Measurements from ENCODE around the gene CDK4.

Gene CDK4

GRCh38 chr12:57771873-57772428 is 19.8 kb upstream of the CDK4 start, which contains the start of gene METTL1:
Gene METTL1, minus strand, starts transcription at chr12:57772105. Its CDS starts 22 bp downstream, at chr12:57772083.
- DNase-seq (ENCODE audit: low spot score) = peak; percentile 86

DNA sequence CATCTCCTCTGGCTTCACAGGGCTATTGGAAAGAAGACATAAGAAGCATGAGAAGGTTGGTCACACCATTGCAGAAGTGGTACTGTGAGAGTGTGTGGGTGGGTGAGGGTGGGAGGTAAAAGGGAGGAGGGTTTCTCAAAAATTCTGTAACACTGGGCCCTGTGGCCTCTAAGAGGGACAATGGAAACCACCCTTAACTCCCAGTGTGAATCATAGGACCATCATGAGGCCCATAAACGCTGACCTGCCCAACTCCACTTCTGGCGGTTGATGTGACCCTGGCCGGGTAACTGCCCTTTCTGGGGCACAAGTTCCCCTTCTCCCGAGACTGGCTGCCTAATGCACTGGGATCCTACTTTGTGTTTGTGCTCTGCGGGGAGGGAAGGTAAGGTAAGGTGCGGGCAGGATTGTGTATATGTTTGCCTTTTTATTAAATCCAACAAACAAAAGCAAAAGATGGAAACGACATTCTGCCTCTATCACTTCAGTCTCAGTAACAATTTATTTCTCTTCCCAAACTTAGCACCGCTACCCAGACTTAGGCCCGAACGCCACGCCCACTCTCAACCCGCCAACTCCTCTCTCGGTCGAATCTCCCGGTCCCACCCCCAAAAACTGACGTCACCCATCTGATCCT is 19.2 kb upstream of the CDK4 start:
- peak; percentile 77 for DNase-seq (ENCODE audit: low spot score)

GRCh38 chr12:57770734-57771133 is 18.6 kb upstream of the CDK4 start:
- no peak for DNase-seq (ENCODE audit: low spot score)

DNA sequence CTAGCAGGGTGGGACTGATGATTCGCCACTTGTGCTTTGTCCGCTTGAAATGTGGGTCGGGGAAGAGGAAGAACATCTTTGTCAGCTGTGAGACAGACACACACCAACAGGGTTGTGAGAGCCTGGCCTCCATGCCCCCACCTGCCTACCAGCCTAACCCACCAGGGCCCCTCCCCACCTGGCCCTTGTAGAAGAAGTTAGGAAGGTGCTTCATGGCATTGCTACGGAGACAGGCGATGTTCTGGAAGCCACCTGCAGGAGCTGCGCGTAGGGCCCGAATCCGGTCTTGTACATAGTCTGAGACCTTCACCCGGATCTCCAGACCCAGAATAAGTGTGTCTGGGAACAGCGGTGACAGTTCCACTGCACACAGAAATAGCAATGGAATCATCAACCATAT is 17.5 kb upstream of the CDK4 start:
- no peak for DNase-seq (ENCODE audit: low spot score)

- no peak for DNase-seq (ENCODE audit: low spot score)
Observed at GRCh38 chr12:57767876-57768275, 15.8 kb upstream of the CDK4 start.

DNA sequence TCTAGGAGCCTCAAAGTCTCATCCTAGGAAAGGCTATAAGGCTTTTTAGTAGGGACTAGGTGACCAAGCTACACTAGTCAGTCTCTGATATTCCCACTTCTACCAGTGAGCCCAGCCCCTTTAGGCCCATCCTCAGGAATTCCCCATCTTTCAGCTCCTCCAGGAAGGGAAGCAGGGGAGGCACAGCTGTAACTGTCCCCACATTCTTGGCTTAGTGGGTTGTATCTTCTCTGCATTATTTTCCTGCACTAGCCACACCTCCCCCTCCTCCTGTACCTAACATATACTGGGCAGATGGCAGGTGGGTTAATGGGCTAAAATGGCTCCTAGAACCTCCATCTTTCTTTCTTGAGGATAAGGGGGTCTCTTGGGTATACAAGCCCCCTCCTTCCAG is 15.2 kb upstream of the CDK4 start:
- DNase-seq (ENCODE audit: low spot score) = no peak

DNA sequence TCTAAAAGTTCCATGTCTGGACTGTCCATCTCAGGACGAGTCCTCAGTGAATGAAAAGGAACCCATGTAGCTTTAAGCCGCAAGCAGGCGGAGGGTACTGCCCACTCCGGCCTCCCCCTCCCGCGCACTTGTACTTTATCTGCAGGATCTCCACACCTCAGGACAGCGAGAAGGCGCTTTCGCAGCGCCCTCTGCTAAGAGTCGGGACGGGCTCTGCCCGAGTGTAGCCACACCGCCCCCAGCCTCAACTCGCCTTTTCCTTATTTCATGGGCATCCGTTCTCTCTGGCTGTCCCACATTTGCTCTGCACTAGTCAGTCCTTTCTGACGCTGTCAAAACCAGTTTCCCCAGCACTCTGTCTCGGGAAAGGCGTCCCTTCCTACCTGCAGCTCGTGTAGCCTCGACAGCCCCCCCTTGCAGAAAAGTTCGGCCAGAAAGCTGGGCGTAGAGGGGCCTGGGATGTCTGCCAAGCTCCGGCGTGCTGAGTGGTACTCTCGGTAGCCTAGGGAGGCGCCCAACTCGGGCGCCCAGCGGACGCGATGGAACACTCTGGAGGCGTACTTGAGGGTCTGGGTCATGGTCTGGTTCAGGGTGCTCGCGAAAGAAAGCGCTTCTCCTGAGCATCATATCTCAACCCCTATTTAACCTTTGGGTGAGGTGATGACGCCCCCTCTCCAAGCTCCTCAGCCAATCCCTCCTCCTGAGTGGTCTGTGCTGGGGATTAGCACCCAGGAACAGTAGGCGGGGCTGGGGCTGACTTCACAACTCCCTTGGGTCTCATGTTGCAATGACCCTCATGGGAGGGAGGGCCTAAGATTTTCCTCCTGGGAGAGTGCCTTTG is 14.6 kb upstream of the CDK4 start, which contains the start of gene CYP27B1:
Gene CYP27B1, minus strand, starts transcription at position 615 of the 841 bp plus-strand sequence. Its CDS starts 37 bp downstream, at position 578.
- no peak for DNase-seq (ENCODE audit: low spot score)

DNA sequence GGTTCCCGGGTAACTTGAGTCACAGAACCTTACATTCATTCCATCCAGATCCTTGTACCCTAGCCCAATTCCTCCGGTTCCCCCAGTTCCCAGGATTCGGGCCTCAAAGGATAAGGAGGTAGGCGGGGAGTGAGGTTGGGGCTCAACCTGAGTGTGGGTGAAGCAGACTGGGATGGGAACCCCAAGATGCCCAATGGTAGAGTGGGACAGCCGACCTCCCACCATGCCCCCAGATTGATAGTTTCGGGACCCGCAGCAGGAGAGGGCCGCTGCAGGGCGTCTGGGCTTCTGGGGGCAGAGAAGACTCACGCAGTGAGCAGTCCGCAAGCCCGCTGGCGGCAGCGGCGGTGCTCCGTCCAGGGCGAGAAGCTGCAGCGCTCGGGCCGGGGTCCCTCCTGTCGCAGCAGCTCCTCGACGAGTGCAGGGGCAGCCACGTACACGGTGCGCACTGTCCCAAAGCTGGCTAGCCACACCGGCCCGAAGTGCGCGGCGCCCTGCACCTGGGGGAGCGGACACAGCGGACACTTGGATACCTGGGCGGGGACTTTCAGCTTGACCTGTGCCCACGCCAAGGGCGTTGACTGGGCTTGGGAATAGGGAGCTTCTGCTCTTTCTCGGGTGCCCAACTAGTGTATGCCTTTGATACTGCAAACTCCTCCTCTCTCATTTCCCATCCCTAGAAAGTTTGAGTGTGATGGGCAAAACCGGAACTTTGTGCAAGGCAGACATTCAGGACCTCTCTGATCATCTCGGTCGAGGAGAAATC is 13.8 kb upstream of the CDK4 start:
- no peak for DNase-seq (ENCODE audit: low spot score)

GRCh38 chr12:57765003-57765697 is 13.0 kb upstream of the CDK4 start:
- DNase-seq (ENCODE audit: low spot score) = no peak

DNA sequence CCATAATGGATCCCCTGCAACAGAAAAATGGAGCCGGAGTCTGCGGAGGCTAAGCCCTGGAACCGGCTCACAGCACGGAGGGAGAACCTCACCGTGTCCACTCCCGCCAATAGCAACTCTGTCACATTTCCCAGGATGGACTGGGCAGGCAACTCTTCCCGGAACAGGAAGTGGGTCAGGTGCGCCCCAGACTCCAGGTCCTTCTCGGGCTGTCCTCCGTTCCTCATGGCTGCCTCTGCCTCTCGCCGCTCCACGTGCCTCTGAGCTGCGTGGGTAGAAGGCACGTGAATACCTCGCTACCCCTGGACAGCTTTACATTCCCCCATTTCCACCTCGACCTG is 12.5 kb upstream of the CDK4 start:
- no peak for DNase-seq (ENCODE audit: low spot score)

GRCh38 chr12:57763881-57764661 is 12.0 kb upstream of the CDK4 start:
- DNase-seq (ENCODE audit: low spot score) = no peak

- DNase-seq (ENCODE audit: low spot score) = no peak
Observed at GRCh38 chr12:57762463-57762862, 10.4 kb upstream of the CDK4 start.

- DNase-seq (ENCODE audit: low spot score) = no peak
Observed at GRCh38 chr12:57761391-57761998, 9.4 kb upstream of the CDK4 start.

GRCh38 chr12:57760347-57760982 is 8.4 kb upstream of the CDK4 start:
- DNase-seq (ENCODE audit: low spot score) = no peak

- DNase-seq (ENCODE audit: low spot score) = peak; percentile 46
Observed at GRCh38 chr12:57759360-57759980, 7.4 kb upstream of the CDK4 start.

DNA sequence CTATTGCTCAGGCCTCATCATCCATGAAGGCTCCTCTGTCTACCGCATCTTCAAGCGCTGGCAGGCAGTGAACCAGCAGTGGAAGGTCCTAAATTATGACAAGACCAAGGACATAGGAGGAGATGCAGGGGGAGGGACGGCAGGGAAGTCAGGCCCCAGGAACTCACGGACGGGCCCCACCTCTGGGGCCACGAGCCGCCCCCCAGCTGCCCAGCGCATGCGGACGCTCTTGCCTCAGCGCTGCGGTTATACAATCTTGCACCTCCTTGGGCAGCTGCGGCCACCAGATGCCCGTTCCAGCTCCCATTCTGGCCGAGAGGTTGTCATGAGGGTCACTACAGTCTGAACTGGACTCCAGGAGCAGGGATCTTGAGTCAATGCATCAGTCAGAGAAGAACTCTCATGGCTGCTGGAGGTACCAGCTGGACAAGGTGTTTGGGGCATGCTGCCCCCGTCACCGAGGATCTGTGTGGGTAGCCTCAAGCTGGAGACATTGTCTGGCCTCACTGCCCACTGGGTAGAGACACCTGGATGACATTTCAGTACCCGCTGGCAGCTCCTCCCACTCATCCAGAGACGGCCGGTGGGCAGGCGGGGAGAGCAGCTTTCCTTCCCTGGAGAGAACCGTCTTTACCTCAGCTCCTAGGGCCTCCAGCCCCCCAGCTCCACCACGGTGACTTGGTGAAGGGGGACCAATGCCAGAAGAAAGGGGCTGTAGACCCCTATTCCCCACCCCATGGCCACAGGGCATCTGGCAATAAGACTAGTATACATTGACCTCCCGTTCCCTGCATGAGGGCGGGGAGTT is 6.6 kb upstream of the CDK4 start:
- no peak for DNase-seq (ENCODE audit: low spot score)

DNA sequence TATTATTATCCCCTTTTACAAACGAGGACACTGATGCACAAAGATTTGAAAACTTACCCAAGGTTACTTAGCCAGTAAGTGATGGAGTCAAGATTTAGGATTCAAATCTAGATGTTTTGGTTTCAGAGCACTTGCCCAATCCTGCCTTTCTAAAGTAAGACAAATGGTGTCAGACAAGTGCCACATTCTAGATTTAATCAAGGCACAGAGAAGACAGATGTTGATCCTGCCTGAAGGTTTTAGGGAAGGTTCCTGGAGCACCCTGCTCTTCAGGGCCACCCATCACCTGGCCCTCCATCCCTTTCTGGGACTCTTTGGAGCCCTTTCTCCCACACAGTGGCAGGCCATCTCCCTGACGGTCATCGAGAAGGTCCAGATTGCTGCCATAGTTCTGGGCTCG is 5.7 kb upstream of the CDK4 start:
- DNase-seq (ENCODE audit: low spot score) = no peak

- peak; percentile 74 for DNase-seq (ENCODE audit: low spot score)
Observed at GRCh38 chr12:57756406-57757341, 4.6 kb upstream of the CDK4 start.

Data from hematopoietic multipotent progenitor cell treated with erythropoietin and hydrocortisone succinate and interleukin-3 and kit ligand, for 17 days (in vitro differentiated cells).